HepG2 (cell line): Measurements from ENCODE around the gene ZPR1. TPM values are rescaled to one million over a fixed set of nuclear protein-coding genes. Genes with fewer than 3 reads are reported as not detected.
A peak's percentile ranks its signal among the peaks of the same experiment; 100 is the strongest.

Experiments used
- ATRX ChIP-seq: sonication (generic); formaldehyde crosslinking; IDR thresholded peaks from 2 replicates; pipeline ENCODE4 v1.4.0; 2020; ENCODE audit warnings: missing genetic modification reagents, borderline replicate concordance
- DMTF1 ChIP-seq: sonication (generic); formaldehyde crosslinking; IDR thresholded peaks from 2 replicates; pipeline ENCODE4 v1.4.0; 2020; ENCODE audit warnings: mild to moderate bottlenecking, missing genetic modification reagents
- ETS1 ChIP-seq: sonication (generic); formaldehyde crosslinking; IDR thresholded peaks from 2 replicates; pipeline ENCODE4 v1.4.0; 2020; ENCODE audit warnings: missing genetic modification reagents
- GABPA ChIP-seq, 2 experiments: IDR thresholded peaks; 2 replicates each; pipeline ENCODE4 v1.6.1; 2011 to 2016; ENCODE audit warnings: low read depth in 2 of 2, low read length in 1 of 2, missing biosample characterization in 1 of 2, missing genetic modification characterization in 1 of 2
- IRX3 ChIP-seq: sonication (generic); formaldehyde crosslinking; IDR thresholded peaks from 2 replicates; pipeline ENCODE4 v1.8.1; 2023; ENCODE audit warnings: mild to moderate bottlenecking, low read depth, missing genetic modification reagents, borderline replicate concordance
- MED13 ChIP-seq: sonication (generic); formaldehyde crosslinking; IDR thresholded peaks from 2 replicates; pipeline ENCODE4 v1.5.0; 2020; ENCODE audit warnings: missing genetic modification reagents
- MIXL1 ChIP-seq: IDR thresholded peaks from 2 replicates; pipeline ENCODE4 v1.6.1; 2016
- MLXIP ChIP-seq: sonication (generic); formaldehyde crosslinking; IDR thresholded peaks from 2 replicates; pipeline ENCODE4 v1.9.0; 2021; ENCODE audit warnings: missing genetic modification reagents, borderline replicate concordance
- MXI1 ChIP-seq: IDR thresholded peaks from 3 replicates; pipeline ENCODE4 v1.6.1; 2012; ENCODE audit warnings: low read depth, low read length, inconsistent platforms, borderline replicate concordance
- NBN ChIP-seq: fragments of 450-650 bp; conservative IDR thresholded peaks from 2 replicates; pipeline ENCODE4 v1.6.1; 2017
- REPIN1 ChIP-seq: sonication (generic); formaldehyde crosslinking; IDR thresholded peaks from 2 replicates; pipeline ENCODE4 v1.8.0; 2022; ENCODE audit warnings: missing genetic modification reagents, low read depth, mild to moderate bottlenecking, borderline replicate concordance
- SP1 ChIP-seq, 2 experiments: fragments of 450-650 bp in 1 of 2; sonication (generic) in 1 of 2; formaldehyde crosslinking in 1 of 2; IDR thresholded peaks; 2 replicates each; pipeline versions ENCODE4 v1.4.0 to v1.6.1; 2016 to 2020; ENCODE audit warnings: missing genetic modification reagents in 1 of 2
- TFDP1 ChIP-seq: IDR thresholded peaks from 2 replicates; pipeline ENCODE4 v1.6.1; 2016; ENCODE audit warnings: missing compliant biosample characterization, missing genetic modification reagents, borderline replicate concordance
- ZC3H4 ChIP-seq: sonication (generic); formaldehyde crosslinking; IDR thresholded peaks from 2 replicates; pipeline ENCODE4 v1.4.0; 2020; ENCODE audit warnings: missing genetic modification reagents, borderline replicate concordance
- ZFP41 ChIP-seq: sonication (generic); formaldehyde crosslinking; IDR thresholded peaks from 2 replicates; pipeline ENCODE4 v1.4.0; 2020; ENCODE audit warnings: mild to moderate bottlenecking, missing genetic modification reagents, borderline replicate concordance
- ZNF547 ChIP-seq: sonication (generic); formaldehyde crosslinking; IDR thresholded peaks from 2 replicates; pipeline ENCODE4 v1.5.1; 2020; ENCODE audit warnings: mild to moderate bottlenecking, missing genetic modification reagents
- ZNF562 ChIP-seq: sonication (generic); formaldehyde crosslinking; IDR thresholded peaks from 2 replicates; pipeline ENCODE4 v1.8.0; 2022; ENCODE audit warnings: missing genetic modification reagents, borderline replicate concordance
- ZNF615 ChIP-seq: sonication (generic); formaldehyde crosslinking; IDR thresholded peaks from 2 replicates; pipeline ENCODE4 v1.5.0; 2020; ENCODE audit warnings: mild to moderate bottlenecking, missing genetic modification reagents, borderline replicate concordance
- ZNF773 ChIP-seq: sonication (generic); formaldehyde crosslinking; IDR thresholded peaks from 2 replicates; pipeline ENCODE4 v1.4.0; 2020; ENCODE audit warnings: missing genetic modification reagents, borderline replicate concordance
- ZNF879 ChIP-seq: sonication (generic); formaldehyde crosslinking; IDR thresholded peaks from 2 replicates; pipeline ENCODE4 v1.8.1; 2023; ENCODE audit warnings: missing genetic modification reagents
- polyA plus RNA-seq, 8 experiments: library from polyadenylated mRNA; depleted of rRNA in 3 of 8; stranded (reverse) in 7 of 8; unstranded in 1 of 8; fragments of >200 nt; fragmentation: Illumina TruSeq in 4 of 8; extraction: Trizol in 4 of 8; gene quantifications; 2 replicates each; pipeline versions ENCODE4 v1.2.1 to v1.2.3, GENCODE V29; 2011 to 2016; ENCODE audit warnings: low read depth in 4 of 8, missing spikeins in 1 of 8, mixed read lengths in 1 of 8; ENCODE audit not compliant: insufficient read depth in 1 of 8
- total RNA-seq, 5 experiments: library from RNA; depleted of rRNA; stranded (reverse); fragments of >200 nt; fragmentation: Illumina TruSeq; extraction: Trizol; gene quantifications; 2 replicates each; pipeline ENCODE4 v1.2.3, GENCODE V29; 2016; ENCODE audit warnings: low read depth in 1 of 5

Gene ZPR1
- total and polyA plus RNA-seq, 2 of the 13 experiments (the other 11 are each of a cell fraction or from before 2014, with no cell fraction given), result 40.0 to 79.3 TPM

DNA sequence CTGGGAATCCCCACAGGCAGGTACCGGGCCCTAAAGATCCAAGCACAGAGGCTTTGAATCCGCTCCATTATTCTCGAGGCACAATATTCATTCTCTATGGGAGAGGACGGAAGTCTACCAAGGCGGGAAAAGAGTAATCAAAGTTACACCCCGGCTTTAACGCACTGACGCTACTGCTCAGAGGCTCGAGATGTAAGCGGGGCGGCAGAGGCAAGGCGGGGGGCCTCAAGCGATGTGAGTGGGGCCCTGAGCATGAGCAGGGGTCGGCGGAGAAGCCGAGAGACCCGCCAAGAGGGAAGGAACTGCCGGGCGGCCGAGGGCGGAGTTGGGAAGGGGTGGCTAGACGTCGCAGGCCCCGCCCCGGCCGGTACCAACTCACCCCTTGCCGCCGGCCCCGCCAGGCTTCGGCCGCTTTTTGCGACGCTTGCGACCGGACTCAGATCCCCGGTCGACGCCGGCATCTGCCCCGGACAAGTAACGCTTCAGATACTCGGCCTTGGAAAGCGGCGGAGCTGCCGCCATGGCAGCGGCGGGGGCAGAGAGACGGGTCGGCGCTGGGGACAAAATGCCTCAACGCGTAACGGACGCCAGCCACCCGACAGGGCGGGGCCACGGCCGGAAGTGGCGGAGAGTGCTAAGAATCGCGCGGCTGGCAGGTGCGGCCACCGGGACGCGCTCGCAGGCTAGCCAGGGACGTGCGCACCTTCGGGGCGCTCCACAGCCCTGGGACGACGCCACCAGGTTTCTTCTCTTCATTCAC is 15.2 kb downstream of the ZPR1 start, which contains the start of gene BUD13 (continued):
- TF ChIP-seq MLXIP (peak; percentile 40; the same call in 1 of the 2 replicates), MXI1 (peak; percentile 86; the same call in 1 of the 3 replicates), GABPA (IDR thresholded peaks at IDR 0.05; ENCODE audit: low read depth, low read length) (peak; percentile 81), GABPA (CRISPR knock-in tag; IDR thresholded peaks at IDR 0.05; ENCODE audit: low read depth) (peak; percentile 90), MED13 (CRISPR knock-in tag) (peak; percentile 57; the same call in 1 of the 2 replicates), REPIN1 (CRISPR knock-in tag) (peak; percentile 95), ETS1 (no peak), NBN (no peak), IRX3 (CRISPR knock-in tag) (peak; percentile 83; the same call in 1 of the 2 replicates), ZC3H4 (CRISPR knock-in tag) (no peak), ZNF562 (CRISPR knock-in tag) (no peak), TFDP1 (peak; percentile 86; the same call in 1 of the 2 replicates), ZNF773 (CRISPR knock-in tag) (peak; percentile 87; the same call in 1 of the 2 replicates), ZNF879 (CRISPR knock-in tag) (no peak), ZNF615 (CRISPR knock-in tag) (no peak), DMTF1 (CRISPR knock-in tag) (no peak), ATRX (no peak), MIXL1 (CRISPR knock-in tag) (peak; percentile 57; the same call in 1 of the 2 replicates), SP1 (IDR thresholded peaks at IDR 0.05) (no peak), SP1 (CRISPR knock-in tag; IDR thresholded peaks at IDR 0.05) (peak; percentile 96), ZFP41 (CRISPR knock-in tag) (no peak), ZNF547 (peak; percentile 91; the same call in 1 of the 2 replicates)
